IMR-90 (cell line): ENCODE data around the gene CFAP97D2.

Experiments
- BHLHE40 ChIP-seq: fragments of 150-350 bp; IDR thresholded peaks from 2 replicates; pipeline ENCODE4 v1.6.1; 2016; ENCODE audit warnings: mild to moderate bottlenecking, low read depth, low read length
- FOS ChIP-seq: fragments of 150-350 bp; IDR thresholded peaks from 2 replicates; pipeline ENCODE4 v1.6.1; 2016; ENCODE audit warnings: low read depth, low read length
- MAZ ChIP-seq: IDR thresholded peaks from 2 replicates; pipeline ENCODE4 v1.6.1; 2012; ENCODE audit warnings: low read depth, mild to moderate bottlenecking, low read length, improper control_type of control experiment, moderate library complexity, borderline replicate concordance
- MXI1 ChIP-seq: IDR thresholded peaks from 2 replicates; pipeline ENCODE4 v1.6.1; 2012; ENCODE audit warnings: low read depth, mild to moderate bottlenecking, low read length, moderate library complexity, borderline replicate concordance
- POLR2A ChIP-seq: IDR thresholded peaks from 2 replicates; pipeline ENCODE4 v1.6.1; 2012; ENCODE audit warnings: mild to moderate bottlenecking, low read depth, low read length
- RAD21 ChIP-seq: IDR thresholded peaks from 2 replicates; pipeline ENCODE4 v1.6.1; 2012; ENCODE audit warnings: low read length, improper control_type of control experiment
- RCOR1 ChIP-seq: IDR thresholded peaks from 2 replicates; pipeline ENCODE4 v1.6.1; 2012; ENCODE audit warnings: mild to moderate bottlenecking, low read length, improper control_type of control experiment; ENCODE audit not compliant: insufficient replicate concordance
- SMC3 ChIP-seq: fragments of 150-350 bp; IDR thresholded peaks from 2 replicates; pipeline ENCODE4 v1.6.1; 2016; ENCODE audit warnings: low read depth, mild to moderate bottlenecking, antibody characterized with exemption, low read length, moderate library complexity
- USF2 ChIP-seq: fragments of 150-350 bp; IDR thresholded peaks from 2 replicates; pipeline ENCODE4 v1.6.1; 2017; ENCODE audit warnings: mild to moderate bottlenecking, antibody characterized with exemption, low read length, low read depth
- TF ChIP-seq, protein P1 (sequence below): conservative IDR thresholded peaks from 2 replicates; pipeline ENCODE4 v1.5.1; 2012; ENCODE audit warnings: mild to moderate bottlenecking, low read depth, low read length, improper control_type of control experiment

GRCh38 chr13:114261328-114261965 is 82.4 kb downstream of the CFAP97D2 start:
- TF ChIP-seq RCOR1 = no peak
- TF ChIP-seq BHLHE40 = no peak
- no peak for TF ChIP-seq POLR2A
- TF ChIP-seq, protein P1, sequence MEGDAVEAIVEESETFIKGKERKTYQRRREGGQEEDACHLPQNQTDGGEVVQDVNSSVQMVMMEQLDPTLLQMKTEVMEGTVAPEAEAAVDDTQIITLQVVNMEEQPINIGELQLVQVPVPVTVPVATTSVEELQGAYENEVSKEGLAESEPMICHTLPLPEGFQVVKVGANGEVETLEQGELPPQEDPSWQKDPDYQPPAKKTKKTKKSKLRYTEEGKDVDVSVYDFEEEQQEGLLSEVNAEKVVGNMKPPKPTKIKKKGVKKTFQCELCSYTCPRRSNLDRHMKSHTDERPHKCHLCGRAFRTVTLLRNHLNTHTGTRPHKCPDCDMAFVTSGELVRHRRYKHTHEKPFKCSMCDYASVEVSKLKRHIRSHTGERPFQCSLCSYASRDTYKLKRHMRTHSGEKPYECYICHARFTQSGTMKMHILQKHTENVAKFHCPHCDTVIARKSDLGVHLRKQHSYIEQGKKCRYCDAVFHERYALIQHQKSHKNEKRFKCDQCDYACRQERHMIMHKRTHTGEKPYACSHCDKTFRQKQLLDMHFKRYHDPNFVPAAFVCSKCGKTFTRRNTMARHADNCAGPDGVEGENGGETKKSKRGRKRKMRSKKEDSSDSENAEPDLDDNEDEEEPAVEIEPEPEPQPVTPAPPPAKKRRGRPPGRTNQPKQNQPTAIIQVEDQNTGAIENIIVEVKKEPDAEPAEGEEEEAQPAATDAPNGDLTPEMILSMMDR = no peak
- TF ChIP-seq RAD21 = no peak
- TF ChIP-seq USF2 = no peak
- TF ChIP-seq SMC3 = no peak
- no peak for TF ChIP-seq MXI1
- TF ChIP-seq FOS = no peak
- no peak for TF ChIP-seq MAZ
